Epithelial cell of esophagus (primary cell): ENCODE data around the gene CFAP92.

Source experiments
- DNase-seq: peaks from one replicate; pipeline ENCODE4 v3.0.0; 2010; ENCODE audit warnings: low read depth
- H3K4me3 ChIP-seq: 2 replicates; pipeline ENCODE4 v1.5.1; 2011; ENCODE audit warnings: mild to moderate bottlenecking, low read length, control low read depth
- TF ChIP-seq, protein P1 (sequence below): IDR thresholded peaks from 2 replicates; pipeline ENCODE4 v1.5.1; 2011; ENCODE audit warnings: low read depth, mild to moderate bottlenecking, low read length, control low read depth, inconsistent platforms; ENCODE audit not compliant: insufficient read depth; ENCODE audit errors: missing control alignments

Gene CFAP92

GRCh38 chr3:129036222-129037092 lies 42.6 kb upstream of the CFAP92 start:
- TF ChIP-seq, protein P1, sequence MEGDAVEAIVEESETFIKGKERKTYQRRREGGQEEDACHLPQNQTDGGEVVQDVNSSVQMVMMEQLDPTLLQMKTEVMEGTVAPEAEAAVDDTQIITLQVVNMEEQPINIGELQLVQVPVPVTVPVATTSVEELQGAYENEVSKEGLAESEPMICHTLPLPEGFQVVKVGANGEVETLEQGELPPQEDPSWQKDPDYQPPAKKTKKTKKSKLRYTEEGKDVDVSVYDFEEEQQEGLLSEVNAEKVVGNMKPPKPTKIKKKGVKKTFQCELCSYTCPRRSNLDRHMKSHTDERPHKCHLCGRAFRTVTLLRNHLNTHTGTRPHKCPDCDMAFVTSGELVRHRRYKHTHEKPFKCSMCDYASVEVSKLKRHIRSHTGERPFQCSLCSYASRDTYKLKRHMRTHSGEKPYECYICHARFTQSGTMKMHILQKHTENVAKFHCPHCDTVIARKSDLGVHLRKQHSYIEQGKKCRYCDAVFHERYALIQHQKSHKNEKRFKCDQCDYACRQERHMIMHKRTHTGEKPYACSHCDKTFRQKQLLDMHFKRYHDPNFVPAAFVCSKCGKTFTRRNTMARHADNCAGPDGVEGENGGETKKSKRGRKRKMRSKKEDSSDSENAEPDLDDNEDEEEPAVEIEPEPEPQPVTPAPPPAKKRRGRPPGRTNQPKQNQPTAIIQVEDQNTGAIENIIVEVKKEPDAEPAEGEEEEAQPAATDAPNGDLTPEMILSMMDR = no peak
- H3K4me3 ChIP-seq = no peak overlapping the region
- DNase-seq = no peak

DNA sequence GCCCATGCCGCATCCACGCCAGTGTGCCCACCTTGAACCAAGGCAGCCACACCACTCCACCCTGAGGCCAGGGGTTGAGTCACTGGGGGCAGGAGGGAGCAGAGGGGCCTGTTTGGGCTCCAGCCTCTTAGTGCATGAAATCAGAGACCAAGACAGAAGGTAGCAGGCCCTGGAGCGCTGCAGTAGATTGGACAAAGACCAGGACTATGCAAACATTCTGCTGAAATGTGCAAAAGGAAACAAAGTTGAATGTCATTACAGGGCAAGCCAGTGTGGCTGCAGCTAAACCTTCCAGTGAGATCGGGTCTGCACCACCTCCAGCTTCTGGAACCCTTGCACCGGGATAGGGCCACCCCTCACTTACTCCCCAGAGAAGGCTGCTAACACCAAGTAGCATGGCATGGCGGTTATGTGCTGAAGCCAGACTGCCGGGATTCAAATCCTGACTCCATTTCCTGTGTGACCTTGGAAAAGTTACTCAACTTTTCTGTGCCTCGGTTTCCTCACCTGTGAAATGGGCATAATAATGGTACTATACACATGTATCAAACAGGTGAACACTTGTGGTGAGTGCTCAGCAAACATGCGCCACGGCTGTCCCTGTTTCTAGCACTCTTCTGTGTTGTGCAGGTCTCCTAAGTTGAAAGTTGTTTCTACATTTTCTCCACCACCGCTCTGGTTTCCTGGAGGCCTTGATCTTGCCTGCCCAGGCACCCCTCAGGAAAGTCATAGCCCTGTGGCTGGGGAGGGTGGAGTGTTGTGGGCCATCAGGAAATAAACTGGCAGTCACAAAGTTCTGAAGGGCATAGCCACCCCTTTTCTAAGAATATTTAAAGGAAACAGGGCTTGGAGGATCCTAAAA lies 41.7 kb upstream of the CFAP92 start:
- TF ChIP-seq, protein P1 = no peak
- DNase-seq = no peak
- H3K4me3 ChIP-seq = no peak overlapping the region

GRCh38 chr3:129034642-129035041 lies 40.8 kb upstream of the CFAP92 start:
- no peak overlapping the region for H3K4me3 ChIP-seq
- TF ChIP-seq, protein P1 = no peak
- no peak for DNase-seq

DNA sequence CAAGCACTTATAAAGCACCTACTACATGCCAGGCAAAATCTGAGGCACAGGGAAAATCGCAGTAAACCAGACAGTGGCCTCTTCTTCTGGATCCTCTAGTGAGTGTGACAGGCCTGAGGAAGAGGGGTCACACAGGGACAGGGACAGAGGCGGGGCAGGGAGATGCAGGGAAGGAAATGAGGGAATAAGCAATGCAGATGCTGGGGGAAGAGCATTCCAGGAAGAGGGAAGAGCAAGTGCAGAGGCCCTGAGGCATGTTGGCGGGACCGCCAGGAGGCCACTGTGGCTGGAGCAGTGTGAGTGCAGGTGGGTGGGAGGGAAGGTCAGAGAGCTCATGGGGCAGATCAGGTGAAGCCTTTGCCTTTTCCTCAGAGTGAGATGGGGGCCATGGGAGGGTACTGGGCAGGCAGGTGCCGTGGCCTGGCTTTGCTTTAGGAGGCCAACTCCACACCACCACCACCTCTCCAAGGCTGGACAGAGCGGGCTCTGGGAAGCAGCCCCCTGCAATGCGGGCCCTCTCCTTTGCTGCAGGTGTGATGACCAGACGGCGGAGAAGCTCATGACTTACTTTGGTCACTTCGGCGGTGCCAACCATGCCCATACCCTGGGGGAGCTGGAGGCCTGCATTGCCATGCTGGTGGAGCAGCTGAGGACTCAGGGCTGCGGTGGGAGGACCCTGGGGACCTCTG lies 39.9 kb upstream of the CFAP92 start:
- DNase-seq = no peak
- TF ChIP-seq, protein P1 = no peak
- no peak overlapping the region for H3K4me3 ChIP-seq

DNA sequence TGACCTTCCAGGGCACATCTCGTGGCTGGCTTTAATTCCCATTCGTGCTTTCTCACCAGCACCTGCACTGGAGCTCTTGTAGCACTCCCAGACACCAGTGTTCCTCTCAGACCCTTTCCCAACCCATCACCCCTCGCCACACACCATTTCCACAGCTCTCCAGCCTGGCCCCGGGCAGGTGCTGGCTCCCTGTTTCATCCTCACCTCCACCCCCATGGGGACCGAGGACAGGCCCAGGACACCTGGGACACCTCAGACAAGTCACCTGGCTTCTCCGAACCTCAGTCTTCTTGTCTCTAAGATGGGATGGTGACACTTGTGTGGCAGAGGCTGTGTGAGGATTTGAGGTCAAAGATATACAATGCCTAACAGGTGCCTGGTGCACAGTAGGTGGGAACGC lies 39.3 kb upstream of the CFAP92 start:
- TF ChIP-seq, protein P1 = no peak
- no peak overlapping the region for H3K4me3 ChIP-seq
- DNase-seq = no peak

- TF ChIP-seq, protein P1 = no peak
- no peak for DNase-seq
Observed at GRCh38 chr3:129032716-129033115, 38.8 kb upstream of the CFAP92 start.

More at GRCh38 chr3:129032716-129033115, 38.8 kb upstream of the CFAP92 start:
- no peak overlapping the region for H3K4me3 ChIP-seq
